ENCODE measurements around the gene PPM1D.
"Not testable (repeated sequence)": the region's sequence is repeated elsewhere in the genome, so short reads cannot be mapped to it uniquely, and the experiment has no call there.

Gene PPM1D

DNA sequence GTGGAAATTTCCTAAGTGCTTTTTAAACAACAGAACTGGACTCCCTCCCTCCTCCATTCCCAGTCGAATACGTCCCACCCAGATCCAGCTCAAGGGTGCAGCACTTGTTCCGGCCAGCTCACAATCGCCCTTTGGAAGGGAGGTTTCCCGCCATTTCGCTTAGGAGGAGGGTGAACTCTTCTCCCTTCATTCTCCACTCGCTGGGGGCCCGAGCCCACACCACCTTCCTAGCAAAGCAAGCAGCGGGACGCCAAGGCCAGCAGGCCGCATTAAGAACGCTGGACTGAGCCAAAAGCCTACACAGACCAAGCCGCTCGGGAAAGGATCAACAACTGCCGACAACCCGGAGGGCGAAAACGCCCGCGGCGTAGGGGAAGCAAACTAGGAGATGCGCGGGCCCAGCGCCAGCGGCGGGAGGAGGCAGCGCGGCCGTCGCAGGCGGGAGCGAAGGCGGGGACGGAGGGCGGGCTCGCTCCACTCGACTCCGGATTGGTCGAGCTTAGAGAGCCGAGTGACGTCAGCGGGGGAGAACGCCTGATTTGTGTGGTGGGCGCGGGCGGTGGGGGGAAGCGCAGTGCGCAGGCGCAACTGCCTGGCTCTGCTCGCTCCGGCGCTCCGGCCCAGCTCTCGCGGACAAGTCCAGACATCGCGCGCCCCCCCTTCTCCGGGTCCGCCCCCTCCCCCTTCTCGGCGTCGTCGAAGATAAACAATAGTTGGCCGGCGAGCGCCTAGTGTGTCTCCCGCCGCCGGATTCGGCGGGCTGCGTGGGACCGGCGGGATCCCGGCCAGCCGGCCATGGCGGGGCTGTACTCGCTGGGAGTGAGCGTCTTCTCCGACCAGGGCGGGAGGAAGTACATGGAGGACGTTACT lies at the start of gene PPM1D:
Gene PPM1D, plus strand, starts transcription at position 574 of the 870 bp plus-strand sequence. Its CDS starts 222 bp downstream, at position 796.
- DNase-seq: peak; percentile 97

DNA sequence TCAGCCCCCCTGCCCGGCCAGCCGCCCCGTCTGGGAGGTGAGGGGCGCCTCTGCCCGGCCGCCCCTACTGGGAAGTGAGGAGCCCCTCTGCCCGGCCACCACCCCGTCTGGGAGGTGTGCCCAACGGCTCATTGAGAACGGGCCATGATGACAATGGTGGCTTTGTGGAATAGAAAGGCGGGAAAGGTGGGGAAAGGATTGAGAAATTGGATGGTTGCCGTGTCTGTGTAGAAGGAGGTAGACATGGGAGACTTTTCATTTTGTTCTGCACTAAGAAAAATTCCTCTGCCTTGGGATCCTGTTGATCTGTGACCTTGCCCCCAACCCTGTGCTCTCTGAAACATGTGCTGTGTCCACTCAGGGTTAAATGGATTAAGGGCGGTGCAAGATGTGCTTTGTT lies 47.7 kb upstream of the PPM1D start:
- not testable (repeated sequence) for DNase-seq

DNA sequence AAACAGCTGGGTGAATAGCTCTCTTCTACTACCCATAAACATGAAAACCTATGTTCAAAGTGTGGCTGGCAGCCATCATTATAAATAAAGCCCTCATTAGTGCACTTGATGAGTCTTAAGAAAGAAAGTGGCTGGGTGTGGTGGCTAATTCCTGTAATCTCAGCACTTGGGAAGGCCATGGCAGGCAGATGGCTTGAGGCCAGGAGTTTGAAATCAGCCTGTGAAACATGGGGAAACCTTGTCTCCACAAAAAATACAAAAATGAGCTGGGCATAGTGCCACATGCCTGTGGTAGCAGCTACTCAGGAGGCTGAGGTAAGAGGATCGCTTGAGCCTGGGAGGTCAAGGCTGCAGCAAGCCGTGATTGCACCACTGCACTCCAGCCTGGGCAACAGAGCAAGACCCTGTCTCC lies 45.6 kb upstream of the PPM1D start:
- DNase-seq: no peak

DNA sequence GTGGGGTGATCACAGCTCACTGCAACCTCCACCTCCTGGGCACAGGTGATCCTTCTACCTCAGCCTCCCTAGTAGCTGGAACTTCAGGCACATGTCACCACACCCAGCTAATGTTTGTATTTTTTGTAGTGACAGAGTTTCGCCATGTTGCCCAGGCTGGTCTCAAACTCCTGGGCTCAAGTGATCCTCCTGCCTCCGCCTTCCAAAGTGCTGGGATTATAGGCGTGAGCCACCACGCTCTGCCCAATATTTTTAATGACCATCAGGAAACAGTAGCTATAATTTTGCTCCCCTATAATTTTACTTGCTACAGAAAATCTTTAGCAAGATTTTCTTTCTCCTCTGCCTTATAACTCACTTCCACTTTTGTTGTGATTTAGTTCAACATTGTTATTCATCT lies 44.2 kb upstream of the PPM1D start:
- DNase-seq: no peak

DNA sequence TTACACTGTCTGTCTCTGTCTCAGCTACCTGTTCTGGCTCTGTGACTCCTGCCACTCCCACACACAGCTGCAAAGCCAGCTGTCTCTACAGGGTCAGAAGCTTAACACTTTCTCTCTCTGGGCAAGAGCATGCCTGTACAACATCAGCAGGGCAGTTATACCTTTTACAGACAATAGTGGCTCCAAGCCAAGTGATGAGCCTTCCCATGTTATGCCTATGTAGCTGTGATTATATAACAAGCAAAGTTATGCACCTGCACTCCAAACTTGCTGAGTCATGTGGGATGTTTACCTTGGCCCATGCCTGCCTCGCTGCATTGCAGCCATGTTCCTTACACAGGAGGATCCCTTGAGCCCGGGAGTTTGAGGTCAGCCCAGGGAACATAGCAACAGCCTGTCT lies 42.2 kb upstream of the PPM1D start:
- no peak for DNase-seq

DNA sequence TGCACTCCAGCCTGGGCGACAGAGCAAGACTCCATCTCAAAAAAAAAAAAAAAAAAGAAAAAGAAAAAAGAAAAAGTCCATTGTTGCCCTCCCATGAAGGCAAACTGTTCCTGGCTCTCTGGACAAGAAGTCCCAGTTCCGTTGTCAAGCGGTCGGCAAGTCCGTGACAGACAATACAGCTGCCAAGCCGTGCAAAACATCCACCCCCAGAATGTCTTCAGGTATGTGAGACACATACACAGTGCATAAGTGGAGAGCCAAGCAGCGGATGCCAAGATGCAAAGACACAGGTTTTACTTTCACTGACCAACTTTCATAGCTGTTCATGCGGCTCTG lies 40.4 kb upstream of the PPM1D start:
- DNase-seq: no peak

DNA sequence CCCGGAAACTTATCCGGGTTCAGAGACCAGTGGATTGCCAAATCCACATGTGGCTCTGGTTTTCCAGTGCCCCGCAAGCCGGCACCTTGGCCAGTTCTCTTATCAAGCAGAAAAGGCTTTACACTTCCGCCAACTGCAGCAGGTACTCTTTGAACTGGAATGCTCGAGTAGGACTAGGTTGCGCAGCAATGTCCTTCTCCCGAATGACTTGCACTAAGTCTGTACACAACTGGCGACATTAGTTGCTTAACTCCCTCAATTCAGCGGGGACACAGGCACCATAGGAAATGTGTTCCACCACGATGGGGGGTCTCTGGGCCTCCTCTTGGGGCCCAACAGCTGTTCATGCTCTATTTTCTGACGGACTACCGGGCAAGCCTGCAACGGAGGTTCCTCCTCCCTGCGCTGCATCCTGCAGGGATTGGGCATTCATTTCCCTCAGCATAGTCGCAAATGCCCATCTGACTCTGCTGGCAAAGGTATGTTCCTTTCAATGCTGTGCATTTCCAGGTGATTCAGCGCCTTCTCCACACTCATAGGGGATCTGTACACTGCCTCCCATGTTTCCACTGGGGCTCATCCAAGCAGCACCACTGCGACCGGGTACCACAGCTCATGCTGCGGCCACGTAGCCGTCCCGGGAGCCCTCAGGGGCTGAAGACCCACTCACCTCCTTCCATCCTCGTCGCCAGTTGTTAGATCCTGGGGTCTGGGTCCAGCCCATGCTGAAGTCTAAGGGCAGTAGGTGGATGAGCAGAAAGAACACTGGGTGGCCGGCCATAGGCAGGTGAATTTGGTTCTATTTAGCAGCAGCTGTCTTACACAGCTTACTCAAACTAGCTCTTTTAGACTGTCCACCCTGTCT lies 39.8 kb upstream of the PPM1D start:
- DNase-seq: no peak

DNA sequence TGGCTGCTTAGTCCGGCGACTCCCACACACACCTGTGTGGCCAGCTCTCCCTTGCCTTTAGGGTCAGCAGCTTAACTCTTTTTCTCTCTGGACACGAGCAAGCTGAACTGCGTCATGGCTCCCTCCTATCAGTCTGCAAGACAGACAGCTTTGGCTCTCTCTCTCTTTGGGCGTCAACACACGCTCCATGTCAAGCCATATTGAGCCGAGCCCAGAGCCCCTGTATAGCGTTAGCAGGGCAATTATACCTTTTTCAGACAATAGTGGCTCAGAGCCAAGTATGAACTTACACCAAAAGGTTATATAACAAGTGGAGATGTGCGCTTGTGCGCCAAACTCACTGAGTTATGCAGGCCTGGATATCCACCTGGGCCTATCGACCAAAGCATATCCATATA lies 39.1 kb upstream of the PPM1D start:
- DNase-seq: no peak

DNA sequence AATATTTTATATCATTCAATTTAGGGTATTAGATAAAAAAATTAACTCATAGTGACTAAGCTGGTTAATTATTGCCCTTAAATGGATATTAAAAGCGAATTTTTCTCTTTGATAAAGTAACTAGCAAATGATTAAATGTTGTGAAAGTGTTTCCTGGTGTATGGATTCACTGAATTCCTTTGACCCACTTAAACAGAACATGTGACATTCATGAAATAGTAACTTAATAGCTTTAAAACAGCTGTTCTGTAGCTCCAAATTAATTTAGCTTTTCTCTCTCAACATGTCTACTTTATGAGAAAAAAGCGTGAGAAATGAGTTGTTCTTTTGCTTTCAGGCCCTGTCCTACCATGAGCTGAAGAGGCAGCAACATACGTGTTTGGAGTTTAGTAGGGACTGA lies 37.6 kb upstream of the PPM1D start:
- DNase-seq: no peak

DNA sequence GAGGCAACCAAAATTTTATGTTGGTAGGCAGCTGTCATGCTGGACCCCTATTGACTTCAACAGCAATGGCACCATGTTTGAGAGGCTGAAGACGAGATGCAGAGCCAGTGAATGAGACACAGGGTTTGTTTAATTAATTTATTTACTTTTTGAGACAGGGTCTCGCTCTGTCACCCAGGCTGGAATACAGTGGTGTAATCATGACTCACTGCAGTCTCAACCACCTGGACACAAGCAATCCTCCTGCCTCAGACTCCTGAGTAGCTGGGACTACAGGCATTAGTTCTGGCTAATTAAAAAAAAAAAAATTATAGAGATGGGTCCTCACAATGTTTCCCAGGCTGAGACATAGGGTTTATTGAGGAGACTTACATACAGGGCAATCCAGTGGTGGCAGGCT lies 36.2 kb upstream of the PPM1D start:
- DNase-seq: no peak

DNA sequence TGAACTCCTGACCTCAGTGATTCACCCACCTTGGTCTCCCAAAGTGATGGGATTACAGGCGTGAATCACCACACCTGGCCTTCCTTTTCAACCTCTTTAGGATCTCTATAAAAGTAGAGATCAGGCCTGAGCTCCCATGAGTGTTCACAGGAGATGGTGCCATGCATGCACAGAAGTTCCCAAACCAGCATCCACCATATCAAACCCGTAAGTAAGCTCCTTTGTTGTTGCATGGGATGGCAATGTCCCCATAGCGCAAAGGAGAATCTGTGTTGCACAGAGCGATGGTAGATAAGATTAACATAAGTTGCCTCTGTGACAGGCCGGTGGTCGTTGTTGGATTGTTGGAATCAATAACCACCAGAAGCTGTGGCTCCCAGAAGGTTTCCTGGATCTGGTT lies 34.8 kb upstream of the PPM1D start:
- DNase-seq: no peak

DNA sequence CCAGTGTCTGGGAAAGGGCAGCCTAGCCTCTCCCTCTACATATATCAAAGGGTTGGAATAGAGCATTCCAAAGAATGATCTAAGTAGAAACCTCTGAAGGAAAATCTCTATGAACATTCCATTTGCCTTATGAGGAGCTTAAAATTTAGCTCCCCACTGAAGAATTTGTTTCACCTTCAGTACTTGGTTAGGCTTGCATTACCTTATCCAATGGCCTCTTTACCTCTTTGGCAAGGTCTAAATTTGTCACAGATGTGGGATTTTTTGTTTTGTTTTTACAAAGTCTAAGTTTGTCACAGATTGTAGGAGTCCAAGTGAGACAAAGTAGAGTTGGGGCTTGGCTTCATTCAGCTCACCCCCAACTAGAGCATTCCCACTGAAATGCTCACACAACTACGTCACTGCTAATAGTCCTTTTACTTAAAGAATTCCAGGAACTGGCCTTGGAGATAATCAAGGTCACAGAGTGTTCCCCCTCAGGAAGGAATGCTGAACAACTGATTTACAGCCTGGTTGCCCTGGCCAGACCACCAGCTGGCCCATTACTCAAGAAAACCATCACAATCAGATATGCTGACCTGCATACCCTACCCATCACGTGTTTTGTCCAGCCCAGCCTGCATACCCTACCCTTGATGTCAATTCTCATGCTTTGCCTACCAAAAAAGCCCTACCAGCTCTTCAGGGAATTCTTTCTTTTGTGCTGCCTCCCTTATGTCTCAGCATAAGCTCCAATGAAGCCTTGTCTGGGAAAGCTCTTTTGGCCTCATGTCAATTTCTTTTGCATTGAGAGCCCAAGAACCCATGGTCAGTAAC lies 26.5 kb upstream of the PPM1D start:
- no peak for DNase-seq

DNA sequence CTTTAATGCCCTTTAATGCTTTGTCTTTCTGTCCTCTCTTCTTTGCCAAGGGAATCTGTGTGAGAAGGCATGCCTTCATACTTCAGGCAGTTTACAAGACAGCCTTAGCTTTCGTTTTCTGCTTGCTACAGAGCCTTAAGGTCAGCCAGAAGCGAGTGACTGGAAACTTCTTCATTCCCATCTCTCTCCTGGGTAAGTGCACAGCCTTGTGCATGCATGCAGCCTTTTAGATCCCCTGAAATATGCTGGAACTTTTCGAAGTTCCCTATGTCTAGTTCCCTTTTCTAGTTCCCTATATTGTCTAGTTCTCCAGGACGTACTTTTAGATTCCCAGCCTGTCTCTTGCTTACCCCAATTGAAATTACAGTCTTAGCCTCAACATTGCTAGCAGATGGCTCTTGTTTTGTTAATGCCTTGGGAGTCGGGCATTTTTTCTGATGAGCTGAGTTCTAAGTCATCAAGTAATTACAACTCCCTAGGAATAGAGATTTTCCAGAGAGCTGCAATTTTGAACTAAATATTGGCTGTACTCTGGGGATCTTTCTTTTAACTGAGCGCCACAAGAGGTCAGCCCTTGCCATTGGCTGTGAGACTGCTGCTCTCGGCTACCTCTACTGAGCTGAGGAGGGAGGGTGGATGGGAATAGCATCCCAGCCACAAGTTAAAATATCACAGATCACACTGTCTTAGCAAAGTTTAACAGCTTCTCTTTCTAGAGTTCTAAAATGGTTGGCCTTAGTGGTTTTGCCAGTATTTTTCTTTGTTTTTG lies 22.7 kb upstream of the PPM1D start:
- DNase-seq: no peak

DNA sequence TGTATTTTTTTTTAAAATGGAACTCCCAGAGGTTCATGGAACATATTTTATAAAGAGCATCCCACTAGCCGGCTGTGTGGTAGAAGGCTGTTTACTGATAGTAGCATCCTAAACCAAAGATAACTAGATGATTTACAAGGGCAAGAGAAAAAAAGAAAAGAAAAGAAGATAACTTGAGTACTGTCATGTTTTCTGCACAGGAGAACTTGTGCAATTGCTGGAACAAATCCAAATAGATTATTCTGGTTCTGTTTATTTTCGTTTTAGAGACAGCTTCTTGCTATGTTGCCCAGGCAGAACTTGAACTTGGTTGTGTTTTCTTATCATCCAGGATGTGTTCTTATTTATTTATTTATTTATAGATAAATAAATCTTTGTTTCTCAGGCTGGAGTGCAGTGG lies 20.9 kb upstream of the PPM1D start:
- DNase-seq: no peak

DNA sequence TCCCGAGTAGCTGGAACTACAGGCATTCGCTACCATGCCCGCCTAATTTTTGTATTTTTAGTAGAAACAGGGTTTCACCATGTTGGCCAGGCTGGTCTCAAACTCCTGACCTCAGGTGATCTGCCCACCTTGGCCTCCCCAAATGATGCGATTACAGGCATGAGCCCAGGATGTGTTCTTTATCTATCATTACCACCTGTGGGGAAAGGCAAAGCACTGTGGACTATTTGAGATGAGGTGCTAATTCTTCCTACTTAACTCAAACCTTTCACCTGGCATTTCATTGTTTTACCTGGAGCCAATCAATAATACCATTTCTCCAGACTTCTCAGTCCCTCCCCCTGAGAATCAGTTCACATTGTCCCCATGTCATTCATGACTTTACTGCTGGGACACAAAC lies 20.4 kb upstream of the PPM1D start:
- no peak for DNase-seq

DNA sequence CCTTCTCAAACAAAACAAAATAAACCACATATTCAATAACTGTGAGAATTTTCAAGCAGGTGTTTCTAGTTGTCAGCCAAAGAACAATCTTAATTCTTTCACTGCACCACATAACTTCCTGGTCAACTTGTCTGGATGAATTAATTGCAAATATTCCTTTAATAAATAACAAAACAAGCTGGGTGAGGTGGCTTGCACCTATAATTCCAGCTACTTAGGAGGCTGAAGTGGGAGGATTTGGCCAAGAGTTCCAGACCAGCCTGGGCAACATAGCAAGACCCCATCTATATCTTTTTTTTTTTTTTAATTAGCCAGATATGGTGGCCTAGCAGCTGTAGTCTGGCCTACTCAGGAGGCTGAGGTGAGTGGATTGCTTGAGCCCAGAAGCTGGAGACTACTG lies 17.0 kb upstream of the PPM1D start:
- no peak for DNase-seq

DNA sequence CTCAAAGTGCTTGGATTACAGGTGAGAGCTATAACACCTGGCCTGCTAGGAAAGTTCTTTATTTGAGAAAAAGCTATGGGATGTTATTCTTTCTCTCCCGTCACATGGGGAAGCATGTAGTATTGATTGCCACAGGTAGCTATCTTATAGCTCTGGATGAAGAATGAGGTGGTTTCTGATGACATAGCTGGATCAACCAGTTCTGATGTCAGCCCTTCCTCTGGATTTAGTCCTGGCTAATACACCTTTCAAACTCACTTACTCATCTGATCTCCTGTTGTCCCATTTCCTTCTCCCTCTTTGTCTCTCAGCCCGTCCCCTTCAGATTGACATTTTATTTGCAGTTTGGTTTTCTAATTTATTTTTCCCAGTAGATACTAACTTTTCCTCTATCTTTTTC lies 14.1 kb upstream of the PPM1D start:
- no peak for DNase-seq

DNA sequence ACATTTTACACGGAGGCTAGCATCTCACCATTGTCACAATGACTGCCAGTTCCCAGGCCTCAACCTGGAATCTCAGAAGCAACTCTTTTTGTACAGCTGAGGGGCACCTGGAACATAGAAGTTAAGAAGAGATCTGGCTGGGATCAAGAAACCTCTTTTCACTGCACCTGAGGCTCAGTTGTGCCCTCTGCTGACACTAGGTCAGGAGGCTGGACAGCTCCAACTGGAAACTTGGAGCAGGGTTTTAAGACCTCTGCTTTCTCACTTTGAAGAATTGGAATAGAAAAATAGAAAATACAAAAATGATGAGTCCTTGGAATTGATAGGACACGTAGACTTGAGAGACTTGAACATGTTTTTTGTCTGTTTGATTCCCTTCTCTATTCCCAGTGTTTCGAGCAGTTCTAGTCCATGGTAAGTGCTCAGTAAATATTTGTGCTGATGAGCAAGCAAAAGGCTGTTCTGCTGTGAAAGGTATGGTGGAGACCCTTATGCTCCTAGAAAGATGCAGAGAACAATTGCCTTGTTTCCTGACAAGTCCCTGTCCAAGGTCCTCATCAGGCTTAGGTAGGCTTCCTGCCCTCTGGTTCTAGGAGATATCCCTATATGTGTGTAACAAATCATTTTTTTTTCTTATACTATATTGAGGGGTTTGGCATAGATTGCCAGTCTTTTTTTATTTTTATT lies 13.6 kb upstream of the PPM1D start:
- no peak for DNase-seq

DNA sequence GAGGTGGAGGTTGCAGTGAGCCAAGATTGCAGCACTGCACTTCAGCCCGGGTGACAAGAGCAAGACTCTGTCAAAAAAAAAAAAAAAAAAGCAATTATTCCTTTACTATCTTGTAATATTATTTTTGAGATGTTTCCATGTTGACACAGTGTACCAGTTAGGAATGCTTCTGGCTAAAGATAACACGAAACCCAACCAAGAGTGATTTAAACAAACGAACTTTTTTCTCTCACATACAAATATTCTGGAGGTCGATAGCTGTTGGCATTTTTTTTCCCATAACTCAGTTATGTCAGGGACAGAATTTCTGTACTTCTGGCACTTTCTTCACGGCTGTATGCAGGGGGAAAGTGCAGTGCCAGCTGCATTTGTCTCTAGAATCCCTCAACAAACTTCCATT lies 9.9 kb upstream of the PPM1D start:
- DNase-seq: no peak

DNA sequence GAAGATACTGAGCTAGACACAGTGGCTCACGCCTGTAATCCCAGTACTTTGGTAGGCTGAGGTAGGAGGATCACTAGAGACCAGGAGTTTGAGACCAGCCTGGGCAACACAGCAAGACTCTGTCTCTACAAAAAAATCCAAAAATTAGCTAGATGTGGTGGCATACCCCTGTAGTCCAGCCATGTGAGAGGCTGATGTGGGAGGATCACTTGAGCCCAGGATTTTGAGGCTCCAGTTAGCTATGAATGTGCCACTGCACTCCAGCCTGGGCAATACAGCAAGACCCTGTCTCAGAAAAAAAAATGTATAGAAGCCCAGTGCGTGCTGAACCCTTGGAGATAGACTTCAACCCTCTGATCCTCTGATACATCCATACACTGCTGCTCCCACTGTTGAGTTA lies 7.2 kb upstream of the PPM1D start:
- DNase-seq: no peak

DNA sequence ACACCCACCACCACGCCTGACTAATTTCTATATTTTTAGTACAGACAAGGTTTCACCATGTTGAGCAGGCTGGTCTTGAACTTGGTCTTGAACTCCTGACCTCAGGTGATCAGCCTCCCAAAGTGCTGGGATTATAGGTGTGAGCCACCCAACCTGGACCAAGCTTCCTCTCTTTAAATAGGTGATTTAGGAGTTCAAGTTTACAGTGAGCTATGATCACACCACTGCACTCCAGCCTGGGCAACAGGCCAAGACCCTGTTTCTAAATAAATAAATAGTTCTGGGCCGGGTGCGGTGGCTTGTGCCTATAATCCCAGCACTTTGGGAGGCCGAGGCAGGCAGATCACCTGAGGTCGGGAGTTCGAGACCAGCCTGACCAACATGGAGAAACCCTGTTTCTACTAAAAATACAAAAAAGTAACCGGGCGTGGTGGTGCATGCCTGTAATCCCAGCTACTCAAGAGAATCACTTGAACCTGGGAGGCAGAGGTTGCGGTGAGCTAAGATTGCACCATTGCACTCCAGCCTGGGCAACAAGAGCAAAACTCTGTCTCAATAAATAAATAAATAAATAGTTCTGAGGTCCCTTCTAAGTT lies 6.5 kb upstream of the PPM1D start:
- DNase-seq: not testable (repeated sequence)

DNA sequence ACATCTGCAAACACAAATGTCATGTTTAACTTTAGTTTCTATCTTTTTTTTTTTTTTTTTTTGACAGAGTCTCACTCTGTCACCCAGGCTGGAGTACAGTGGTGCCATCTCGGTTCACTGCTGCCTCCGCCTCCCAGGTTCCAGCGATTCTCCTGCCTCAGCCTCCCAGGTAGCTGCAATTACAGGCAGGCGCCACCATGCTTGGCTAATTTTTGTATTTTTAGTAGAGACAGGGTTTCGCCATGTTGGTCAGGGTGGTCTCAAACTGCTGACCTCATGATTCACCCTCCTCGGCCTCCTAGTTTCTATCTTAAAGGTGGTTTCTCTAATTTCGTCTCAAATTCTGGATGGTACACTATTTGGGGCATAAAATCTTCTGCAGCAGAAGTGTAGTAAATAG lies 5.8 kb upstream of the PPM1D start:
- DNase-seq: not testable (repeated sequence)

Data from NK-92 treated with Interleukin-12 subunit alpha and Interleukin-12 subunit beta, amount 100 ng/mL, for 24 hours (cell line).